Measurements from ENCODE around the gene KMT2C.

Gene KMT2C

DNA sequence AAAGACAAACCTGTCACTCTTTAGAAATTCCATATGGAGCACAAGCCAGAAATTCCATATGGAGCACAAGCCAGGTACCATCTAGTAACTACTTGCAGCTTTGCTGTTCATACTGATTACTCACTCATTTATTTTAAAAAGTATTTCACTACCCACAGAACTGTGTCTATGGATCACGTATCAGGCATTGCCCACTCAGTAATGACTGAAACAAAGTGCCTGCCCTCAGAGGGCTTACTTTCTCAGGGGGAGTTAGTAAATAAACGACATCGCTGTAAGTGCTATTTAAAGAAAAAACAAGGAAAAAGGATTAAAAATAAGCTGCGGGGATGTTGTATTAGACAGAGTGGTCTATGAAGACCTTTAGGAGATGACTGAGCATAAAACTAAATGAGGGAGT is 239.4 kb downstream of the KMT2C start:
- no peak for DNase-seq (ENCODE audit: low spot score)

DNA sequence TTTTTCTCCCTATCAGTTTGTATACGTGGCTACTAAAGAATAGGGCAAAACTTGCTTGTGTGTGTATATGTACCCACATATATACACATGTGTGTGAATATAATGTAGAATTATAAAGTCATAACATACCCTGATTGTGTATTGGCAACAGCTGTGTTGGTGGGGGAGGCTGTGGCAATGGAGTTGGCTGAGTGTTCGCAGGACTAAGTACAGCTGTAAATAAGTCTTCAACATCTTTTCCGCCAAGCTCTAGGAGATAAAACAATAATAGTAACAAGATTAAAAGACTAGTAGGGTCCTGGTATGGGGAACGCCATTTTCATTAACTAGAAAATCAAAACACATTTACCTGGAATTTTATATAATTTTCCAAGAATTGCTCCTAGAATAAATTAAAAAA is 241.9 kb downstream of the KMT2C start:
- DNase-seq (ENCODE audit: low spot score) = no peak

DNA sequence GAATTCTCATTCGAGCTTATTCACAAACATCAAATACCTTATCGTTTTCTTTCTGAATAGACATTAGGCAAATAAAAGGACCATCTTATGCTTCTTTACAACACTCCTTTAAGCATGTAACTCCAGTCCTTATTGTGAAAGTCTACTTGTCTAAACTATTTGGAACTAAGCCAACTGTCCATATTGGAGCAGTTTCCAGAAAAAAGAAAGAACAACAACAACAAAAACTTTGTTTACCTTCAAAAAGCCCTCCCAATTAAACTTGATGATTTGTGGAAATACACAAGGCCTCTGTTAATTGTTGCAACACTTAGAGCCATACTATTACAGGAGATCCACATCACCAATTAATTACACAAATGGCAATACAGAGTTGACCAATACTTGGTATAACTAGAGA is 246.7 kb downstream of the KMT2C start:
- DNase-seq (ENCODE audit: low spot score) = no peak

DNA sequence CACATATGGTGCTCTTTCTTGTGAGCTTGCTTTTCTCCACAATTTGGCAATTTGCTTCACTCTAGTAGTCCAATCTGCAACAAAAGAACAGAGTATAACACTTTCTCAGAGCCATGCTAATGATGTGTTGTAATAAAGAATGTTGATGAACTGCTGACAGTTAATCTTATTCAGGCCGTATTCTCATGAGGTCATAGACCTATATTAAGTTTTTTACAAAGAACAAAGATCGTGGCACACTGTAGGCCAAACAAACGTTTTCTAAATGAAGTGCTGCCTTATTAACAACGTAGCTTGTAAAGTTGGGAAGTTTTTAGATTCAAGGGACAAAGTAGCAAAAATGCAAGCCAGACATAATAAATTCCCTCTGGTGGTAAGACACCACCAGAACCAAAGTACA is 250.2 kb downstream of the KMT2C start:
- DNase-seq (ENCODE audit: low spot score) = no peak

GRCh38 chr7:152180587-152180986 is 255.2 kb downstream of the KMT2C start:
- DNase-seq (ENCODE audit: low spot score) = no peak

DNA sequence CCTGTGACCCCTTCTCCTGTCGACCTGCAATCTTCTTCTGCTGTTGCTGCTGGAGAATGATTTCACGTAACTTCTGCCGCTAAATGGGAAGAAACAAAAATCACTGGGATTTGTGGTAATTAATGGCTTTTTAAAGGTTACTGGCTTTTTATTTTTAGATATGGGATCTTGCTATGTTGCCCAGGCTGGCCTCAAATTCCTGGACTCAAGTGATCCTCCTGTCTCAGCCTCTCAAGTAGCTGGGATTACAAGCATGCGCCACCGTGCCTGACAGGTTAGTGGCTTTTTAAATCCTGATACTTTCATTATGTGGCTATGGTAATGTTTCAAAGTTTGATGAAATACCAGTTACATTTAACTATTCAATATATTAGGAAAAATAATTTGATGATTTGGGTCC is 255.8 kb downstream of the KMT2C start:
- no peak for DNase-seq (ENCODE audit: low spot score)

GRCh38 chr7:152178405-152179058 is 257.3 kb downstream of the KMT2C start:
- no peak for DNase-seq (ENCODE audit: low spot score)

- DNase-seq (ENCODE audit: low spot score) = no peak
These were observed 258.0 kb downstream of the KMT2C start for GRCh38 chr7:152177681-152178404.

DNA sequence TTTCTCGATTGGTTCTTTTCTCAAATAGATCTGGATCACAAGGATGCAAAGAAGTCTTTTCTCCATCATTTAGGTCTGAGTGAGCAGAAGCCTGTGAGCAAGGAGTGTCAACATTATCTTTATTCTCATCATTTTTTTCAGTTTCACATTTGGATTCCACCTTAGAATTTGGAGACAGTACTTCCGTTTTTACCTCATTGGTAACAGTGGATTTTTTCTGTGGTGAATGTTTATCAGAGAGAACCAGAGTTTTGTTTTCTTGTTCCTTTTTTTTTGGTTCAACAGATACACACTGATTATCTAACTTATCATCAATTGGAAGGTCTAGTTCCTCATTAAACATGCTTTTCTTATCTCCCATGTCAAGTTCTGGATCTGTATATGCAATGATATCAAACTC is 259.0 kb downstream of the KMT2C start:
- DNase-seq (ENCODE audit: low spot score) = no peak

GRCh38 chr7:152173372-152174070 is 262.3 kb downstream of the KMT2C start:
- DNase-seq (ENCODE audit: low spot score) = no peak

DNA sequence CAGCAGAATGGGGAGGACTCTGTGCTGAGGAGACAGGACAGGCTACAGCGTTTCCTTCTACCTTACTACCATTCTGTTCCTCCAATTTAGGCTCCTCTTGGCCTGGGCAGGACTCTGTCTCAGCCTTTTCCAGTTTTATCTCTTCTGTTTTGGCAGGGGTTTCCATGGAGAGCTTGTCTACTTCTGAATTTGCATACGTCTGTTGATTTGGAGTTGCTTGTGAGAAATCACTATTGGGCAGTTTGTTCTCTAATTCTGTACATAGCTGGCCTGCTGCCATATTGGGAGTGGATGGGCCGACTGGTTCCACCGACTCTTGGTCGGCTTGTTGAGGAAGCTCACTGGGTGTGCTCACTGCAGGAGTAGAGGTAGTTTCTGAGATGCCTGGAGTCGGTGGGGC is 273.5 kb downstream of the KMT2C start:
- DNase-seq (ENCODE audit: low spot score) = no peak

- no peak for DNase-seq (ENCODE audit: low spot score)
These were observed 274.6 kb downstream of the KMT2C start for GRCh38 chr7:152161171-152161570.

- DNase-seq (ENCODE audit: low spot score) = no peak
These were observed 276.8 kb downstream of the KMT2C start for GRCh38 chr7:152158801-152159587.

DNA sequence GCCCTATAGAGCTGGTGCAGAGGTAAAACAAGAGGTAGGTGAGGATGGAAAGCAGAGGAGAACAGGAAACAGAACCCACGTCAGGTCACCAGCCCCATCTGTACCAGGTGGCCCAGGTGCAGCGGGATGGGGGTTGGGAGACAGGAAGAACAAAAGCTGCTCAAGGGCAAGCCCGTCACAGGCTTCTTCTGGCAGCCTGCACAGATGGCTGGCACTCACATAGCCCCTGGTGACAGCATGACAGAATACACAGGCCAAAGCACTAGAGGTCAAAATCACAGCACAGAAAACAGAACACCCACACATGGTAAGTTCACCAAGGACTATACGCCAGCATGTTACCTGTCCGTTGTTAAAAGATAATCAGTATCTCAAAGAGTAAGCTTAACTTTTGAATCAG is 283.5 kb downstream of the KMT2C start:
- DNase-seq (ENCODE audit: low spot score) = no peak

GRCh38 chr7:152149363-152149762 is 286.4 kb downstream of the KMT2C start:
- DNase-seq (ENCODE audit: low spot score) = no peak

DNA sequence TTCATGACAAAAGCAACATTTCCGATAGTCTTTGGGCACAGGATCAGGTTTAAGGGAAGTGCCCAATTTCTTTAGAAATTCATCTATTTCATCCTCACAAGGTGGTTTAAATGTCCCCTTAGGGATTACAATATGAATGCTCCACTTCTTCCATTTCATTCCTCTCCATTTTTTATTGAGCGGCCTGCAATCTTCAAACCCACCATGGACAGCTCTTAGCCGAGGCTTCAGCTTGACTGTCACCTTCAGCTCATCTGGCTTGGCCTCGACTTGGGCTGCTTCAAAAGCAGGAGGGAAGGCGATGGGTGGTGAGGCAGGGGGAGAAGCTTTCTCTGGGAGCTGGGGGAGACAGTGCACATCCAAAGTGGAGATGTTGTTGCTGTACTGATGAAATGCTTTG is 287.1 kb downstream of the KMT2C start:
- no peak for DNase-seq (ENCODE audit: low spot score)

DNA sequence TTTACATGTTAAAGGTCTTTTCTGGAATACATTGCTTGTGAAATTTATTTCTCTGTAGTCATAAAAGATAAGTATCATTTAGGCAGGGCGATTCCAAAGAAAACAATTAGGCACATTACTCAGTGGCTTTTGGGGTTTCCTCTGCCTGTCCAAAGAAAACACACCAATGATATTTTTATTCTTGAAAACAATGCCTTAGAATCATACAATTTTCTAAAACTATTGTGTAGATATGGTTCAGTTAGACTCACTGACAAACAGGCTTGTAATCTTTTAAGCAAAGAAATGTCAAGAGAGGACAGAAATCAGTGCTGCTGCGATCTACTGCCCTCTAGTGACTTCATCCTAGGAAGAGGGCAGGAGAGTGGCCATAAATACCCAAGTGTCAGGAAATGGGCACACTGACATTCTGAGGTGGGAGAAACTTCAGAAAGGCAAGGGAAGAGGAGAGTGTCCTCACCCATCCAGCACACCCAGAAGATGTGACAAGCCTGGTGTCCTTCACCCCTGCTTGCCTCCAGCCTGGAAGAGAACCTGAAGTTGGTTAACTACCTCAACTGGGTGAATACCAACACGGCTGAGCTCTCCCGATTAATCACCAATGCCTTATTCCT is 289.8 kb downstream of the KMT2C start:
- DNase-seq (ENCODE audit: low spot score) = no peak

DNA sequence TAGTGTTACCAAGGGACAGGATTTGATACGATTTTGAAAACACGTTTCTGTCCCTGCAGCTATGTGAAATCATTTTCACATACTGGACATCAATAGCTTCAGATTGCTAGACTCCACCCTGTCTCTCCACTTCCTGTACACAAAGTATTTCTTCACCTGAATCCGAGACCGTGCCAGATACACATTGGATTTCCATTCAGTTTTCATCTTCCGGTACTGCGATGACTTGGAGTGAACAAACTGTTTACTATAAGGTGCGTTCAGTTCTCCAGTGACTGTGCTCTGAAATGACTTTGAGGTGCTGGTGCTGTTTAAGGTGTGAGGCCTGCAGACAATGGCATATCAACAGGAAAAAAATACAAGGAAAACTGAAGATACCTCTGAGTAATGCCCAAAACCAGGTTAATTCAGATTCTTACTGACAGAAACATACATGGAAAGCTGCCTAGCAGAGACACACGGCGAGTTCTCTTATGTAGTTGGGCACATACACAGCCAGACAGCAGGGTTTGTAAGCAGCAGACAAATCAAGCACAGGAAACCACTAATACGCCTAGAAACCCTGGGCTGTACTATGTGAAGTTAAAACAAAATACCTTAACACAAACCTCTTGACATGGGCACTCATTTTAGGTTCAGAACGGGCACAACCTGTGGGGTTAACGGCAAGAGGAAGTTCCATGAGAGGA is 291.1 kb downstream of the KMT2C start:
- DNase-seq (ENCODE audit: low spot score) = no peak

DNA sequence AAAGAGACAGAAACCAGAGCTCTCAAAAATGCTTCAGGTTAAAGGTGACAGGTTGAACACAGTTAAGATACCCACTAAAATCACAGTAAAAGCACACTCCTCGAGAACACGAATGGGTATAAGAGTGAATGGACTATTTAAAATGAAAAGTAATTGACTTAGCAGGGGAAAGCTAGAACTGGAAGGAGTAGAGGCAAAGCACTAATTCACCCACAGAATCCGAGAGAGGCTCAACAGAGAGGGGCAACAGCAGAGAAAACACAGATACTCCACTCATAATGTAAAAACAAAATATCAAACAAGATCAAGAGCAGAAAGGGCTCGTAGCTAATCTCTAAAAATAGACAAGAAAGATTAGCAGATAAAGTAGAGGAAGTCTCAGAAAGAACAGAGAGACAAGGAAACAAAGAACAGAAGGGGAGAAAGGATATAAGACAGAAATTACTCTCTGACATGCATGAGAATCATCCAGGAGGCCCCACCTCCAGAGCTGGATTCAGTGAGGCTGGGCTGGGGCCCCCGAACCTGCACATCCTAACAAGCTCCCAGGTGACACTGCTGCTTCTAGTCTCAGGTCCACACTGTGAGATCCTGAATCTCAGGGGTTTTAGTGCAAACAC is 292.7 kb downstream of the KMT2C start:
- DNase-seq (ENCODE audit: low spot score) = peak; percentile 16

DNA sequence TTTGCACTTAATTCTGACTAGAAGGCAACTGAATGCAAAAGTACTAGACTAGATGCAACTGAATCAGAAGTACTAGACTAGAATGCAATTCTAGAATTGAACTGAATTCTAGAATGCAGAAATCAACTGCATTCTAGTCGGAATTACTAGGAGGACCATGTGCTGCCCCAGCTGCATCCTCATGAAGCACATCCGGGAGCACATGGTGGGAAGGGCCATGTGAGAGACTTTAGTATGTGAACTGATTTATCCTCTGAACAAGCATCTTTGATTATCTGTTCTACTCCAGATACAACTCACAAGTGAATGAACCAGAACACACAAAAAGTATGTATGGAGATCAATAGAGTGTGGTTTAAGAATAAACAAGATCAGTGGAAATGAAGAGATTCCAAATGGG is 295.2 kb downstream of the KMT2C start:
- DNase-seq (ENCODE audit: low spot score) = no peak

DNA sequence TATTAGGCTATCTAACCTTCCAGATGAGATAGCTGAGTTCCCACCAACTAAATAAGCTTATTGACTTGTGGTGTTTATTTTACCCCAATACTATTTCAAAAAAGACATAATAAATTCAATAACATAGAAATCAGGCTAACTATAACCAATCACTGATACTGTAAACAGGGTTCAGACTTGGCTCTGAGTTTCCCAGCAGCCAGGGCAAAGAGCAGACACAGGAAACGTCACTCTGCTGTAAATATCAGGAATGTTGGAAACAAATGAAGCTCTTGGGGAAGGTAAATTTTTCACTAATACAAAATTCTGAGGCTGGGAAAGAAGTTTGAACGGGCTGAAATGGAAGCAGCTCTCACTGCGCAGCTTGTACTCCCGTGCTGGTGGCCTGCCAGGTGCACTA is 295.7 kb downstream of the KMT2C start:
- no peak for DNase-seq (ENCODE audit: low spot score)
